ENCODE results near the gene FDX2. TPM values are rescaled to one million over a fixed set of nuclear protein-coding genes. Genes with fewer than 3 reads are reported as not detected.

Gene FDX2
- total and polyA plus RNA-seq, 2 of the 13 experiments (the other 11 are each of a cell fraction or from before 2014, with no cell fraction given): 21.0 to 24.7 TPM

- TF ChIP-seq ZBTB21 (CRISPR knock-in tag; IDR thresholded peaks at IDR 0.05) (no peak), ZNF782 (CRISPR knock-in tag; IDR thresholded peaks at IDR 0.05; ENCODE audit: borderline replicate concordance) (peak; percentile 74; the same call in 1 of the 2 replicates), ZNF577 (CRISPR knock-in tag; IDR thresholded peaks at IDR 0.05; ENCODE audit: borderline replicate concordance, low read depth) (no peak), SUZ12 (IDR thresholded peaks at IDR 0.05; ENCODE audit: low read depth, low read length) (no peak), SOX13 (IDR thresholded peaks at IDR 0.05) (no peak), SOX13 (CRISPR knock-in tag; conservative IDR thresholded peaks at IDR 0.05 in 1 of 2, IDR thresholded peaks at IDR 0.05 in 1 of 2) (no peak), PHF5A (CRISPR knock-in tag; IDR thresholded peaks at IDR 0.05; ENCODE audit: low read depth, unreplicated experiment) (no peak), ZNF615 (CRISPR knock-in tag; IDR thresholded peaks at IDR 0.05; ENCODE audit: borderline replicate concordance) (no peak), ZNF841 (CRISPR knock-in tag; IDR thresholded peaks at IDR 0.05; ENCODE audit: borderline replicate concordance) (no peak), SOX6 (IDR thresholded peaks at IDR 0.05) (no peak), SOX6 (CRISPR knock-in tag; IDR thresholded peaks at IDR 0.05) (no peak; the same call in 1 of the 2 replicates), CENPX (CRISPR knock-in tag; IDR thresholded peaks at IDR 0.05) (no peak), ZNF276 (CRISPR knock-in tag; IDR thresholded peaks at IDR 0.05; ENCODE audit: low read depth) (peak; percentile 64; the same call in 1 of the 2 replicates), FOXA3 (CRISPR knock-in tag; IDR thresholded peaks at IDR 0.05) (no peak; the same call in 1 of the 2 replicates), PBX2 (CRISPR knock-in tag; IDR thresholded peaks at IDR 0.05) (no peak), ZNF878 (CRISPR knock-in tag; IDR thresholded peaks at IDR 0.05) (no peak), YY1 (IDR thresholded peaks at IDR 0.05; ENCODE audit: insufficient read depth, insufficient replicate concordance, low read depth, low read length) (peak; percentile 97)
- TF ChIP-seq, protein P1, sequence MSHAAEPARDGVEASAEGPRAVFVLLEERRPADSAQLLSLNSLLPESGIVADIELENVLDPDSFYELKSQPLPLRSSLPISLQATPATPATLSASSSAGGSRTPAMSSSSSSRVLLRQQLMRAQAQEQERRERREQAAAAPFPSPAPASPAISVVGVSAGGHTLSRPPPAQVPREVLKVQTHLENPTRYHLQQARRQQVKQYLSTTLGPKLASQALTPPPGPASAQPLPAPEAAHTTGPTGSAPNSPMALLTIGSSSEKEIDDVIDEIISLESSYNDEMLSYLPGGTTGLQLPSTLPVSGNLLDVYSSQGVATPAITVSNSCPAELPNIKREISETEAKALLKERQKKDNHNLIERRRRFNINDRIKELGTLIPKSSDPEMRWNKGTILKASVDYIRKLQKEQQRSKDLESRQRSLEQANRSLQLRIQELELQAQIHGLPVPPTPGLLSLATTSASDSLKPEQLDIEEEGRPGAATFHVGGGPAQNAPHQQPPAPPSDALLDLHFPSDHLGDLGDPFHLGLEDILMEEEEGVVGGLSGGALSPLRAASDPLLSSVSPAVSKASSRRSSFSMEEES (CRISPR knock-in tag; IDR thresholded peaks at IDR 0.05): 0 out of 2 replicates have a peak, but pooled peaks have one; percentile 18
- TF ChIP-seq, protein P2, sequence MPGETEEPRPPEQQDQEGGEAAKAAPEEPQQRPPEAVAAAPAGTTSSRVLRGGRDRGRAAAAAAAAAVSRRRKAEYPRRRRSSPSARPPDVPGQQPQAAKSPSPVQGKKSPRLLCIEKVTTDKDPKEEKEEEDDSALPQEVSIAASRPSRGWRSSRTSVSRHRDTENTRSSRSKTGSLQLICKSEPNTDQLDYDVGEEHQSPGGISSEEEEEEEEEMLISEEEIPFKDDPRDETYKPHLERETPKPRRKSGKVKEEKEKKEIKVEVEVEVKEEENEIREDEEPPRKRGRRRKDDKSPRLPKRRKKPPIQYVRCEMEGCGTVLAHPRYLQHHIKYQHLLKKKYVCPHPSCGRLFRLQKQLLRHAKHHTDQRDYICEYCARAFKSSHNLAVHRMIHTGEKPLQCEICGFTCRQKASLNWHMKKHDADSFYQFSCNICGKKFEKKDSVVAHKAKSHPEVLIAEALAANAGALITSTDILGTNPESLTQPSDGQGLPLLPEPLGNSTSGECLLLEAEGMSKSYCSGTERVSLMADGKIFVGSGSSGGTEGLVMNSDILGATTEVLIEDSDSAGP (CRISPR knock-in tag; IDR thresholded peaks at IDR 0.05; ENCODE audit: borderline replicate concordance): peak; percentile 69
Observed at GRCh38 chr19:10332965-10333757, 17.3 kb upstream of the FDX2 start, which contains the start of gene RAVER1 (continued).
